Measurements from ENCODE around the gene TOR1AIP1.

GRCh38 chr1:179840107-179840506 is 42.0 kb upstream of the TOR1AIP1 start:
- TF ChIP-seq POLR2AphosphoS5 (IDR thresholded peaks at IDR 0.05) = no peak
- TF ChIP-seq CTCF (IDR thresholded peaks at IDR 0.05) = no peak
- no peak for TF ChIP-seq POLR2A (IDR thresholded peaks at IDR 0.05)
